ENCODE measurements around the gene CXCL1. TPM values are rescaled to one million over a fixed set of nuclear protein-coding genes. Genes with fewer than 3 reads are reported as not detected.

The CXCL1 gene
- total RNA-seq, 1 donor from 2014 or later = 18.0 TPM

DNA sequence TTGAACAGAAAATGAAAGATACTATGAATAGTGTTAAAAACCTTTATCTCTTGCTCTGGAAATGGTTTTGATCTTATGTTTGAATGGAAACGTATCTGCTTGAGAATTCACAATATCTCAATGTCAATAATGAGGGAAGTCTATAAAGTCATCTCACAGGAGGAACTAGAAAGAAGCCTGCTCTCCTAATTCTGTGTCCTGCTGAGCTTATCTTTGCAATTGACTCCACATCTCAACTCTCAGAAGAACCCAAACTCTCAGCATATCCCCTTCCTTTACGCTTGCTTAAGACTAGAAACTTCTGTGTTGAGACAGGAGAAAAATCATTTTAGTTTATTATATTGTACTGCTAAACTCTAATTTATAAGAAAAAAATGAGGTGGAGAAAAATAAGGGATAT is 24.4 kb upstream of the CXCL1 start:
- Histone ChIP-seq H3K4me3 (no peak overlapping the region), H3K4me1 (no peaks in the 10 kb centered on the region), H3K27me3 (no peaks in the 10 kb centered on the region), H3K9me3 (no peaks in the 10 kb centered on the region), H3K27ac (no peak overlapping the region), H3K36me3 (no peaks in the 10 kb centered on the region)
- no peak for TF ChIP-seq CTCF (IDR thresholded peaks at IDR 0.05)
- intact Hi-C loops (cut with DNase I) = no loop called here
- no peak for DNase-seq (ENCODE audit: low spot score in 2 of 2)

GRCh38 chr4:73847526-73848182 is 21.5 kb upstream of the CXCL1 start:
- Histone ChIP-seq H3K4me1 (no peaks in the 10 kb centered on the region), H3K4me3 (no peak overlapping the region), H3K27ac (no peak overlapping the region), H3K27me3 (no peaks in the 10 kb centered on the region), H3K36me3 (no peaks in the 10 kb centered on the region), H3K9me3 (no peaks in the 10 kb centered on the region)
- intact Hi-C loops (cut with DNase I) = no loop called here
- no peak for TF ChIP-seq CTCF (IDR thresholded peaks at IDR 0.05)
- DNase-seq (ENCODE audit: low spot score in 2 of 2) = no peak

DNA sequence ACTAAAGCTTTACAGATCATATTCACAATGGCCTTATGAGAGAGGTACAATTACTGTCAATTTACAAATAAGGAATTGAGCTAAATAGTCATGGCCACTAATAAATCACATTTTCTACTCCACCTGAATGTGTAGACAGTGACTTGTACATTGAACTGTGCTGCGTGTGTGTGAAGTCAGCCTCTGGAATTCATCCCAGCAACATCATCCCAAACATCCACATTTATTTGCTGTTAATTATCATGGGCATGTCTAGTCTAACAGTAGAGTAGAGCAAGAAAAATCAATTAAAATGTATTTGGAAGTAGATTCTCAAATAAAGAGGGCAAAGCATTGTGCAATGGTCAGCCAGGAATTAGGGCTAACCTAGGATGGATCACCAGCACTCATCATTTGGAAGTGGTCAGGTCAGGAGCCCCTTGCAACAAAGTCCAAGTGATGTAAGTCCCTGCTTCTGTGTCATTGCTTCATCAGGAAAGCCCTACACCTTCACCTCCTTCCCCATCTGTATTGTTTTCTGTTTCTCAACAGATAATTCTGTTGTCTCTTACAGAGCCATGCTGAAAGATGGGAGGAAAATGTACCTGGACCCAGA is 20.9 kb upstream of the CXCL1 start:
- no peaks in the 10 kb centered on the region for H3K27me3 ChIP-seq
- H3K4me3 ChIP-seq = no peak overlapping the region
- H3K36me3 ChIP-seq = no peaks in the 10 kb centered on the region
- TF ChIP-seq CTCF (IDR thresholded peaks at IDR 0.05) = no peak
- DNase-seq (ENCODE audit: low spot score in 2 of 2) = no peak
- H3K9me3 ChIP-seq = no peaks in the 10 kb centered on the region
- H3K4me1 ChIP-seq = no peaks in the 10 kb centered on the region
- intact Hi-C loops (cut with DNase I) = no loop called here
- no peak overlapping the region for H3K27ac ChIP-seq

GRCh38 chr4:73850261-73850970 is 18.8 kb upstream of the CXCL1 start:
- TF ChIP-seq CTCF (IDR thresholded peaks at IDR 0.05) = no peak
- DNase-seq (ENCODE audit: low spot score in 2 of 2) = no peak
- H3K27me3 ChIP-seq = no peaks in the 10 kb centered on the region
- no peaks in the 10 kb centered on the region for H3K9me3 ChIP-seq
- no peaks in the 10 kb centered on the region for H3K36me3 ChIP-seq
- no peak overlapping the region for H3K27ac ChIP-seq
- no peaks in the 10 kb centered on the region for H3K4me1 ChIP-seq
- no peak overlapping the region for H3K4me3 ChIP-seq
- intact Hi-C loops (cut with DNase I) = no loop called here

- no peak for DNase-seq (ENCODE audit: low spot score in 2 of 2)
- Histone ChIP-seq H3K4me3 (no peak overlapping the region), H3K4me1 (no peaks in the 10 kb centered on the region), H3K9me3 (no peaks in the 10 kb centered on the region), H3K27ac (no peak overlapping the region), H3K27me3 (no peaks in the 10 kb centered on the region), H3K36me3 (no peaks in the 10 kb centered on the region)
- TF ChIP-seq CTCF (IDR thresholded peaks at IDR 0.05) = no peak
- intact Hi-C loops (cut with DNase I) = no loop called here
Observed at GRCh38 chr4:73851293-73851692, 17.9 kb upstream of the CXCL1 start.

All from ascending aorta (tissue), 2 donors.